Neural progenitor cell (in vitro differentiated cells): ENCODE measurements around the gene L3MBTL3.

Experiments used
- EZH2 ChIP-seq: fragments of 200-600 bp; sonication (generic); IDR thresholded peaks from 2 replicates; pipeline ENCODE4 v1.6.1; 2017; ENCODE audit warnings: antibody characterized with exemption, mild to moderate bottlenecking, moderate library complexity
- EZH2phosphoT487 ChIP-seq: fragments of 200-600 bp; sonication (generic); IDR thresholded peaks from 2 replicates; pipeline ENCODE4 v1.6.1; 2017; ENCODE audit warnings: antibody characterized with exemption
- TF ChIP-seq, protein P1 (sequence below): fragments of 200-600 bp; sonication (generic); IDR thresholded peaks from 2 replicates; pipeline ENCODE4 v1.5.1; 2017; ENCODE audit warnings: antibody characterized with exemption, mild to moderate bottlenecking

DNA sequence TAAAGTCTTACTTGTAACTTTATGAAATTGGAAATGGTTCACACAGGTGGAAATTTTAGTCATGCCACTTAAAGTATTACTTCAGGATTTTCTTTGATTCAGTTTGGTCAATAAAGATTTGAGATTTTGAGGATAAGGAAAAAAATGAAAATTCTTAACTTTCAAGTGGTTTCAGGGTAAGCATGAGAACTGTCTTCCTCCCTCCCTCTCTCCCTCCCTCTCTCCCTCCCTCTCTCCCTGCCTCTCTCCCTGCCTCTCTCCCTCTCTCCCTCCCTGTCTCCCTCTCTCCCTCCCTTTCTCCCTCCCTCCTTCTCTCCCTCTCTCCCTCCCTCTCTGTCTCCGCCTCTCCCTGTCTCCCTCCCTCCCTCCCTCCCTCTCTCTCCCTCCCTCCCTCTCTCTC is 36.9 kb downstream of the L3MBTL3 start:
- TF ChIP-seq, protein P1, sequence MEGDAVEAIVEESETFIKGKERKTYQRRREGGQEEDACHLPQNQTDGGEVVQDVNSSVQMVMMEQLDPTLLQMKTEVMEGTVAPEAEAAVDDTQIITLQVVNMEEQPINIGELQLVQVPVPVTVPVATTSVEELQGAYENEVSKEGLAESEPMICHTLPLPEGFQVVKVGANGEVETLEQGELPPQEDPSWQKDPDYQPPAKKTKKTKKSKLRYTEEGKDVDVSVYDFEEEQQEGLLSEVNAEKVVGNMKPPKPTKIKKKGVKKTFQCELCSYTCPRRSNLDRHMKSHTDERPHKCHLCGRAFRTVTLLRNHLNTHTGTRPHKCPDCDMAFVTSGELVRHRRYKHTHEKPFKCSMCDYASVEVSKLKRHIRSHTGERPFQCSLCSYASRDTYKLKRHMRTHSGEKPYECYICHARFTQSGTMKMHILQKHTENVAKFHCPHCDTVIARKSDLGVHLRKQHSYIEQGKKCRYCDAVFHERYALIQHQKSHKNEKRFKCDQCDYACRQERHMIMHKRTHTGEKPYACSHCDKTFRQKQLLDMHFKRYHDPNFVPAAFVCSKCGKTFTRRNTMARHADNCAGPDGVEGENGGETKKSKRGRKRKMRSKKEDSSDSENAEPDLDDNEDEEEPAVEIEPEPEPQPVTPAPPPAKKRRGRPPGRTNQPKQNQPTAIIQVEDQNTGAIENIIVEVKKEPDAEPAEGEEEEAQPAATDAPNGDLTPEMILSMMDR, result no peak
- TF ChIP-seq EZH2phosphoT487, result no peak
- TF ChIP-seq EZH2, result no peak
